Glutamatergic neuron (in vitro differentiated cells): Measurements from ENCODE around the gene GPR32. TPM values are rescaled to one million over a fixed set of nuclear protein-coding genes. Genes with fewer than 3 reads are reported as not detected.
A peak's percentile ranks its signal among the peaks of the same experiment; 100 is the strongest.
"Not testable (repeated sequence)": the region's sequence is repeated elsewhere in the genome, so short reads cannot be mapped to it uniquely, and the experiment has no call there.

Experiments
- DNase-seq: peaks from one replicate; pipeline ENCODE4 v3.0.0; 2022
- H3K27ac Mint-ChIP-seq: one replicate; pipeline ENCODE4 v1.8.0; 2020; ENCODE audit warnings: mild to moderate bottlenecking, mixed read lengths, inconsistent platforms; ENCODE audit not compliant: unreplicated experiment
- H3K27me3 Mint-ChIP-seq: one replicate; pipeline ENCODE4 v1.8.0; 2020; ENCODE audit warnings: mild to moderate bottlenecking, moderate library complexity, mixed read lengths, inconsistent platforms; ENCODE audit not compliant: unreplicated experiment
- H3K36me3 Mint-ChIP-seq: one replicate; pipeline ENCODE4 v1.8.0; 2020; ENCODE audit warnings: mild to moderate bottlenecking, mixed read lengths, inconsistent platforms; ENCODE audit not compliant: unreplicated experiment
- H3K4me1 Mint-ChIP-seq: one replicate; pipeline ENCODE4 v1.8.0; 2020; ENCODE audit warnings: mild to moderate bottlenecking, low read depth, mixed read lengths, inconsistent platforms; ENCODE audit not compliant: unreplicated experiment
- H3K4me3 Mint-ChIP-seq: one replicate; pipeline ENCODE4 v1.8.0; 2020; ENCODE audit warnings: mild to moderate bottlenecking, mixed read lengths, inconsistent platforms; ENCODE audit not compliant: unreplicated experiment
- H3K9me3 Mint-ChIP-seq: one replicate; pipeline ENCODE4 v1.8.0; 2020; ENCODE audit warnings: mild to moderate bottlenecking, moderate library complexity, mixed read lengths, inconsistent platforms; ENCODE audit not compliant: unreplicated experiment
- CTCF ChIP-seq: fragments of 200-600 bp; sonication (generic); IDR thresholded peaks from one replicate; pipeline ENCODE4 v1.5.0; 2021; ENCODE audit not compliant: partially characterized antibody, unreplicated experiment
- total RNA-seq: library from RNA; stranded (reverse); fragmentation: NEBNext Ultra II Directional; extraction: Animal tissue kit (Norgen Biotek cat#: 25700); gene quantifications from one replicate; pipeline ENCODE4 v1.2.1, GENCODE V29; 2021; ENCODE audit not compliant: unreplicated experiment

GPR32 gene
- total RNA-seq, 1 donor from 2014 or later: not detected

GRCh38 chr19:50803633-50804419 is 33.6 kb downstream of the GPR32 start:
- Mint-ChIP-seq H3K9me3 (peaks cover 4% of the 10 kb centered on the region), H3K27ac (peak overlapping the region; percentile 100), H3K4me1 (peaks cover 6% of the 10 kb centered on the region), H3K36me3 (no peaks in the 10 kb centered on the region), H3K27me3 (peaks cover 4% of the 10 kb centered on the region), H3K4me3 (peak overlapping the region; percentile 95)
- DNase-seq: peak; percentile 52
- TF ChIP-seq CTCF: no peak

GRCh38 chr19:50804420-50805272 is 34.4 kb downstream of the GPR32 start:
- Mint-ChIP-seq H3K27ac (peak overlapping the region; percentile 100), H3K36me3 (no peaks in the 10 kb centered on the region), H3K4me3 (peak overlapping the region; percentile 95), H3K9me3 (peaks cover 6% of the 10 kb centered on the region), H3K4me1 (peaks cover 6% of the 10 kb centered on the region), H3K27me3 (peaks cover 4% of the 10 kb centered on the region)
- TF ChIP-seq CTCF: no peak
- DNase-seq: peak; percentile 99

GRCh38 chr19:50808856-50809255 is 38.6 kb downstream of the GPR32 start:
- Mint-ChIP-seq H3K27ac (no peak overlapping the region), H3K4me3 (no peak overlapping the region), H3K27me3 (peaks cover 19% of the 10 kb centered on the region), H3K4me1 (peaks cover 2% of the 10 kb centered on the region), H3K36me3 (no peaks in the 10 kb centered on the region), H3K9me3 (peaks cover 14% of the 10 kb centered on the region)
- DNase-seq: no peak
- no peak for TF ChIP-seq CTCF

GRCh38 chr19:50811622-50812238 is 41.5 kb downstream of the GPR32 start:
- Mint-ChIP-seq H3K9me3 (peaks cover 16% of the 10 kb centered on the region), H3K27me3 (peaks cover 23% of the 10 kb centered on the region)
- not testable (repeated sequence) for H3K4me3 Mint-ChIP-seq, H3K36me3 Mint-ChIP-seq, H3K27ac Mint-ChIP-seq, DNase-seq, H3K4me1 Mint-ChIP-seq

GRCh38 chr19:50812474-50812873 is 42.2 kb downstream of the GPR32 start:
- Mint-ChIP-seq H3K4me3 (no peak overlapping the region), H3K4me1 (no peaks in the 10 kb centered on the region), H3K36me3 (peaks cover 4% of the 10 kb centered on the region), H3K9me3 (peaks cover 19% of the 10 kb centered on the region), H3K27ac (no peak overlapping the region), H3K27me3 (peaks cover 23% of the 10 kb centered on the region)
- no peak for DNase-seq
- no peak for TF ChIP-seq CTCF
